AML-193 (cell line): Measurements from ENCODE around the gene PVR.
"Not testable (repeated sequence)": the region's sequence is repeated elsewhere in the genome, so short reads cannot be mapped to it uniquely, and the experiment has no call there.

Source experiments
- DNase-seq, 2 experiments: peaks; one replicate each; lab custom pipeline; 2025; lab: John Stamatoyannopoulos, UW

PVR gene

GRCh38 chr19:44698492-44699201 is 54.9 kb downstream of the PVR start, which contains the start of gene CEACAM16:
Gene CEACAM16 (plus strand): TSS chr19:44699151. CDS start chr19:44701457, 2,306 bp downstream.
- no peak for DNase-seq

- no peak for DNase-seq
Measured at GRCh38 chr19:44700547-44700946, 56.8 kb downstream of the PVR start.

DNA sequence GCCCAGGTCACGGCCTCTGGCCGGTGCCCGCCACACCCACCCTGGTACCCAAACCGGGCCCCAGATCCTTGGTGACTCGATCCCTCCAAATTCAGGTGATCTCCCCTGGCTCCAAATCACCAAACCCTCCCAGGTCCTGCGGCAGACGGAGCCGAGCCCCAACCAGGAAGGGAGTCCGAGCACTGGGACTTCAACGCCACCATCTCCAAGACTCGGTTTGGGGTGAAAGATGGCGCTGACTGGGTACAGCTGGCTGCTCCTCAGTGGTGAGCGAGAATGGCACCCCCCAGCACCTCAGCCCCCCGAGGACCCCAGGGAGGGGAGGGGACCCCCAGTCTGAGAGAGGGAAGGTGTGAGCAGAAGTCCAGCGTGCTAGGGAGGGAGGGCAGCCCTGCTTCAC is 57.5 kb downstream of the PVR start:
- DNase-seq, result no peak

GRCh38 chr19:44702551-44703176 is 59.0 kb downstream of the PVR start:
- no peak for DNase-seq

- DNase-seq, result no peak
Measured at GRCh38 chr19:44703336-44704078, 59.8 kb downstream of the PVR start.

DNA sequence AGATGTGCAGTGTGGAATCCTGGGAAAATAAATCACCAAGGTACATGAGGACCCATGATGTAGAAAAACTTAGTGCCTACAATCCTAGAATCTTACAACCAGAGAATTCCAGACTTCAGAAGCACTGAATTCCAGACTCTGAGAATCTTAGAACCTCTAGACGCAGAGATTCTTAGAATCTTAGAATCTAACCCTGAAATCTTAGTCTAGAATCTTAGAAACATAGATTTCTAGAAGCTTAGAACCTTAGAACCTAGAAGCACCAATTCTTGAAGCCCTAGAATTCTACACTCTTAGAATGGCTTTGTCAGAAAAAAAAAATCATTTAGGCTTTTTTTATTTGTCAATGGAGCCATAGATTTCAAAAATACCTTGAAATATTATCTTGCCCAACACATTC is 61.3 kb downstream of the PVR start:
- DNase-seq, result no peak

GRCh38 chr19:44705502-44706010 is 61.8 kb downstream of the PVR start:
- DNase-seq, result no peak

DNA sequence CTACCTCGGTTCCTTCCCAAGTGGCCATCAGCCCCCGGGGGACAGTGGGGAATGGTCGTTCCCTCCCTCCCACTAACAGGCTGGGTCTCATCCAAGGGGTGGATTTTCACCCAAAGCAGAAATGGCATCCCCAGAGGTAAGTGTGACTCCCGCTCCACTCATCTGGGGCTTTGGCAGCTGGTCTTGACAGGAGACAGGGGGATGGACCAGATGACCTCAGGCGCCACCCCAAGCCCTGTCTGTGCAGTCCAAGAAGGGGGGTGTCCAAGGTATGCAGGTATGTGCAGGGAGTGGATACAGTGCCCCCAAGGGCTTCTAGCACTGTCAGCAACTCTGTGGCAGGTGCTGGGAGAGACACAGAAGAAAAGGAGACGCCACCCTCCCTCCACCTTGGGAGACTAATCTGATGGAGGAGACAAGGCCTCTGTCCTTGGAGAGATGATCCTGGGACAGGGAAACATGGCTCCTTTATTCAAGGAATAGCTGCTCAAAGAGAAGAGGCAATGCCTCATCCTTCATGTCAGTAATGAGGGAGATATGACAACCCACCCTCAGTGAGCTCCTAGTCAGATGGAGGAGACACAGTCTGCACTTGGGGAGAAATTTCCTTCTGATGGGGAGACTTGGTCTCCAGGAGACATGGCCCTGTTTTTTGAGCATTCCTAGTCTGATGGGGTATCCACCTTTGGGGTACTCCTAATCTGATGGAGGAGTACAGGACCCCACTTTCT is 63.0 kb downstream of the PVR start:
- DNase-seq, result no peak

DNA sequence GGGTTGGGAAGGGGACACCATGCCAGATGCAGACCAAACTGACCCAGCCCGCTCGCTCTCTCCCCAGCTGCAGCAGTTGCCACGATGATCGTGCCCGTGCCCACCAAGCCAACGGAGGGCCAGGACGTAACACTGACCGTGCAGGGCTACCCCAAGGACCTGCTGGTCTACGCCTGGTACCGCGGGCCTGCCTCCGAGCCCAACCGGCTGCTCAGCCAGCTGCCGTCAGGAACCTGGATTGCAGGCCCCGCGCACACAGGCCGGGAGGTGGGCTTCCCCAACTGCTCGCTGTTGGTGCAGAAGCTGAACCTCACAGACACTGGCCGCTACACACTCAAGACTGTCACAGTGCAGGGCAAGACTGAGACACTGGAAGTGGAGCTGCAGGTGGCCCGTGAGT is 64.1 kb downstream of the PVR start:
- DNase-seq, result no peak

GRCh38 chr19:44708940-44709339 is 65.2 kb downstream of the PVR start:
- no peak for DNase-seq

- DNase-seq, result not testable (repeated sequence)
Measured at GRCh38 chr19:44709434-44710266, 65.9 kb downstream of the PVR start.

DNA sequence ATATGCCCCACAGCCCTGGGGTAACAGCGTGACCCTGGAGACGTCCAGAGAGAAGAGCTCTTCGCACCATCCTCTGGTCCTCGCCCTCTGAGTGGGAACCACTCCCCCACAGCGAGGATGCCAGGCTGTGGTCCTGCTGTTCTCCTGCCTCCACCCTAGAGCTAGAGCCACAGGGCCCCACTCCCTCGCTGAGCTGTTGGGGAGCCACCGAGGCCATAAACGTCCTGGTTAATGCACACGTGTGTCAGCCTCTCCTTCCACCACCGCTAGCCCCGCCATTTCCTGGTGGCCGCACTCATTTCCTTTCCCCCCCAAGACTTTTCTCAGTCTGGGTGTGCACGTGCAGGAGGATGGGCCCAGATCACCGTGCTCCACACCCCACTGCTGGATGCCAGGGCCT is 66.8 kb downstream of the PVR start:
- DNase-seq, result no peak

- peak in 1 of 2 experiments; percentile 19 for DNase-seq
Measured at GRCh38 chr19:44712864-44713515, 69.3 kb downstream of the PVR start.
